SW480 (cell line): Measurements from ENCODE around the gene SPON1.
"Not testable (repeated sequence)": the region's sequence is repeated elsewhere in the genome, so short reads cannot be mapped to it uniquely, and the experiment has no call there.

ENCODE experiments used
- DNase-seq: peaks from one replicate; pipeline ENCODE4 v3.0.0-alpha.2; 2016; ENCODE audit warnings: low spot score

SPON1 gene

GRCh38 chr11:13983081-13983751, 20.7 kb downstream of the SPON1 start:
- no peak for DNase-seq

DNA sequence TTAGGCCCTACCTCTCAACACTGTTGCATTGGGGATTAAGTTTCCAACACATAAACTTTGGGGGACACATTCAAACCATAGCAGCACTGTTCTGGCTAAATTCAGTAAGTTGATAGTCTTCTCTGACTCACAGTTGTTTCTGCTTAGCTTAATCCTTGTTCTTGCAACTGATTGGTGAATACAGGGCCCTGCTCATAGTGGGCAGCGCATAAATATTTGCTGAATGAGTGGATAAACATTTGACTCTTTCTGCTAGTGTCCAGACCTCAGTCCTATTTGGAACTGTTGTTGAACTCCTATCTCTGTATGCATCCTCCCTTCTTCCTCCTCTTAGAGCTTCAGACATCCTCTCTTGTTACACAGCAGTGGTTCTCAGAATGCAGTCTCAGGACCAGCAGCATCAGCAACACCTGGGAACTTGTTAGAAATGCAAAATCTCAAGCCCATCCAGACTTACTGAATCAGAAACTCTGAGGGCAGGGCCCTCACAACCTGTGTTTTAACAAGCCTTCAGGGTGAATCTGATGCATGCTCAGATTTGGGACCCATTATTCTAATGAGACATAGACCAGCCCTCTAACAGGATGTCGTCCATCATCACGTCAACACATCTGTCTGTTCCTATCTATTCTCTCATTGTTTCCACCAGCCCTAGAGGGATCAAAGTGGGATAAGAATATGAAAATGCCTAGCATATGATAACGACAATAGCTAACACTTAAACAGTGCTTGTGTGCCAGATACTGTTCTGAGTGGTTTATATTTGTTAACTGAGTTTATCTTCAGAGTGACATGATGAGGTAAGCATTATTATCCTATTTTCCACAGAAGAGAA, 22.3 kb downstream of the SPON1 start:
- no peak for DNase-seq

GRCh38 chr11:13986695-13987094, 24.2 kb downstream of the SPON1 start:
- not testable (repeated sequence) for DNase-seq

GRCh38 chr11:13992158-13992856, 29.8 kb downstream of the SPON1 start:
- DNase-seq: peak; percentile 57

GRCh38 chr11:13993096-13993765, 30.7 kb downstream of the SPON1 start:
- no peak for DNase-seq

DNA sequence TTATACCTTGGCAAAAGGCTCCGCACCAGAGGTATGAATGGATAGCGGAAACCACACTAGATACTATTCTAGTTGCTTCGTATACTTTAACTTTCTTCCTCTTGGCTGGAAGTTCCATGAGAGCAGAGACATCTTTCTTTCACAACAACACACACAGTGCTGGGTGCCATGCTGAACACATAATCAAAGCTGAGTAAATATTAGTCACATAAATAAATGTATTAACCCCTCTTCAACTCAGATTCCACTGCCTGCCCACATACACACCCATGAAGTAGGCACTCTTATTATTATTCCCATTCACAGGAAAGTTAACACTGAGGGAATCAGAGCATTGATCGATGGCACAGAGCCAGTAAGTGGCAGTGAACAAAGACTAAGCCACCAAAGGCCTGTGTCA, 35.4 kb downstream of the SPON1 start:
- no peak for DNase-seq

DNA sequence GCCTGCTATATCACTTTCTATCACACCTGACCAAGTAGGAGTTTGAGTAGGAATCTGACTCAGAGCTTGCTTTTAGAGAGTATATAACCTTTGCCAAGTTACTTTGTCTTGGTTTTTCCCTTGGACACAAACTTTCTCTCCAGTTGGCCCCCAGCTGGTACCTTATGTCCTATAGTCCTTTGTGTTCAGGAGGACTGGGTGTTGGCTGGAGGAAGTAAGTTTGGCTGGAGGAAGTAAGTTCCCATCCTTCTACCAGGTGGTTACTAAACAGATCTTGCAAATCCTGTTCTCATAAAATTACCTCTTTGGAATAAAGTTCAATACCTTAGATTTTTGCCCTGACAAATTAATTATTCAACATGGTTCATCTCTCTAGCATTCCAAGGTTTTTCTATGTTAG, 37.2 kb downstream of the SPON1 start:
- no peak for DNase-seq

DNA sequence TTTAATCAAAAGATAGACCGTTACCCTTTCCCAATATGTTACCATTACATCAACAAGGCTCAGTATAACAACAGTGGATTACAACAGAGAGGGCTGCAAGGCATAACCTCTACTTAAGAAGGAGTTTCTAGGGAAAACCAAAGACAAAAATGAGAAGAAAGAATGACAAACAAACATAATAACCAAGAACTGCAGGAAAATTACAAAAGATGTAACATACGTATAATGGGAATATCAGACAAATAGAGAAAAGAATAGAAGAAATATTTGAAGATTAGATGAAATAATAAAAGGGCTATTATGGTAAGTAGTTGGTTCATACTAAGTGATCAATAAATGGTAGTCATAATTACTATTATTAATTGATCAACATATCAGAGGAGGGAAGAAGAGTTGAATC, 39.1 kb downstream of the SPON1 start:
- DNase-seq: no peak

- no peak for DNase-seq
These were observed 45.0 kb downstream of the SPON1 start for GRCh38 chr11:14007566-14007965.

GRCh38 chr11:14010665-14011064, 48.1 kb downstream of the SPON1 start:
- no peak for DNase-seq

DNA sequence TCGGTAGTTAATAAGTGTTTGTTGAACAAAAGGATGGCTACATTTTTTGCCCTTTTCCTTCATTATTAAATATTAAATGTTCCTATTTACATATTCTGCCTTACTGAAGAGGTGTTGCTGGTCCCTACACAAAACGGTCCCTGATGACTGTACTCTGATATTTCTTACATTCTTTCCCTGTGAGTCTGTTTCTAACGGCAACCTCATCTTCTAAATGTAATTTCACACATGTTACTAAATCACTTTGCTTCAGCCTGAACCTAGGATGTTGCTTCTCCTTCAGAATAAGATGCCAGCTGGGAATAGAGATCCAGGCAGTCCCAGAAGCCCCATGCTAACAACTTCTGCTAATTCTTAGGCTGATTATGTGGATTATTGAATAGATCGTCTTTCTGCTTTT, 50.3 kb downstream of the SPON1 start:
- no peak for DNase-seq

- peak; percentile 81 for DNase-seq
These were observed 53.2 kb downstream of the SPON1 start for GRCh38 chr11:14015711-14016110.

- DNase-seq: no peak
These were observed 55.9 kb downstream of the SPON1 start for GRCh38 chr11:14018441-14018840.

DNA sequence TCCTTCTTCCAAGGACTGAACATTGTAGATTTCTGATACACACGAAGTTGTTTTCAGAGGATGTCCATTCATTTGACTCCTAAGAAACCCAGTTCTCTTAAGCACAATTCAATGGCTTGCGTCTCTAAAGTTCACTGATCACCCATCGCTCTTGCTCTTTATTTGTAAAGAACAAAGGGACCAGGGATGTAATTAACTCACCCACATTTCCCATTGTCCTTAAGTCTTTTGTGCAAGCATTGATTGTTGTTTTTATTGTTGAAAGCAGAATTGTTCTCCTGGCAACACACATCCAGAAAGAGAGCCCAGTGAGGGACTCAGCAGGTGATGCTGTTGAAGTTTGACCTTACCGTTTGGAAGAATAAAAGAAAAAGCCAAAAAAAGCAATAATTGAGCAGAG, 59.2 kb downstream of the SPON1 start:
- no peak for DNase-seq

GRCh38 chr11:14022251-14022650, 59.7 kb downstream of the SPON1 start:
- no peak for DNase-seq

- no peak for DNase-seq
These were observed 60.3 kb downstream of the SPON1 start for GRCh38 chr11:14022821-14023220.

- DNase-seq: no peak
These were observed 64.4 kb downstream of the SPON1 start for GRCh38 chr11:14026961-14027360.

- no peak for DNase-seq
These were observed 65.0 kb downstream of the SPON1 start for GRCh38 chr11:14027525-14027924.

DNA sequence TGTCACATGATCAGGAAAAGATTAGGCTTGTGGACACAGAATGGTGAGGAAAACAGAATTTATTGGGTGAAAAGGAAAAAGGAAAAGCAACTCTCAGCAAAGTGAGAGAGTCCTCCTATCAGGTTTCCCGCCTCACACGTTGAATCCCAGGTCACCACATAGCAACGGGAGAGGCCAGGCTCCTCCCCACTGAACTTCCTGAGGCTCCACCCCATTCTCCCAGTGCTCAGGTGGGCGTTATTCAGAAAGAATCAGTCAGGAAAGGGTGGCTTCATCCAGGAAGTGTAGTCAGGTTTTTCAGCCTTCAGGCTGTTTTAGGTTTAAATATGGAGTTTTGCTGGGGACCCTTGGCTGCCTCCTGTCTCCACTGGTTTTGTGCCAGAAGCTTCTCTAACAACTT, 66.9 kb downstream of the SPON1 start:
- DNase-seq: peak; percentile 13

DNA sequence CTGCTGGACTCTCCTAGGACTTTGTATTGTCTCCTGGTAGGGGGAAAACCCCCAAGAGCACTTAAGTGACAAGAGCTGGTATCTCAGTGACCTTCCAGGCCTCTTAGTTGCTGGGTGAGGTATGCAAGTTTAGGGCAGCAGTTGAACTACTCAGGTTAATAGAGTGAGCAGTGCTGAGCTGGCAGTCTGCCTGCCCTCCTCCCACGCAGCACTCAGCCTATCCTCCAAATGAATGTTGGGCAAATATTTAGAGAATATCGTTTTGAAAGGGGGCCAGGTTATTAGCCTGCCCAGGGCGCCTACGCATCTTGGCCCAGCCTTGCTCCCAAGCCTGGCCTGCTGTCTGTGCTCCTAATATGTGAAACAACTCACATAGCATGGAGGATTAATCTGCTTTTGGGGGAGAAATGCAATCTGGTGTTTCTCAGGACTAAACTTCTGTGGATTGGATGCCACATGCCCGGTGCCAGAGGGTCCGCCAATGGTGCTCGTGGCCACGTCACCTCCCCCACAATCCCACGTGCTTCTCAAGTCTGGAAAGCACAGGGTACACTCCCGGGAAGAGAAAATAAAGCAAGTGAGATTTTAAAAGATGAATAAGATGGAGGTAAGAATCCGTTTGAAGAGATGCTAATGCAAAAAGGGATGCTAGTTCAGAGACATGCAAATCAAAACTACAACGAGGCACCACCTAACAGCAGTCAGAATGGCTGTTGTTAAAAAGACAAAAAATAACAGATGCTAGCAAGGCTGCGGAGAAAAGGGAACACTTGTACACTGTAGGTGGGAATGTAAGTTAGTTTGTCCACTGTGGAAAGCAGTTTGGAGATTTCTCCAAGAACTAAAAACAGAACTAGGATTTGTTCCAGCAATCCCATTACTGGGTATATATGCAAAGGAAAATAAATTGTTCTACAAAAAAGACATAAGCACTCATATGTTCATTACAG, 67.7 kb downstream of the SPON1 start:
- no peak for DNase-seq

- not testable (repeated sequence) for DNase-seq
These were observed 73.0 kb downstream of the SPON1 start for GRCh38 chr11:14035526-14035925.
